Gastroesophageal sphincter (tissue), 4 donors: ENCODE data around the gene TUSC7. TPM values are rescaled to one million over a fixed set of nuclear protein-coding genes. Genes with fewer than 3 reads are reported as not detected.

ENCODE experiments used
- ATAC-seq: fragments of 150-250 bp; one replicate; pipeline ENCODE4 v1.9.1; 2016; ENCODE audit warnings: mild to moderate bottlenecking, moderate library complexity
- H3K27ac ChIP-seq, 4 donors: fragments of 200-600 bp; sonication (generic) in 3 of 4; 1 replicate in 3 of 4; 2 replicates in 1 of 4; pipeline ENCODE4 v1.5.1; 2016 to 2019
- H3K27me3 ChIP-seq: fragments of 200-600 bp; sonication (generic); one replicate; pipeline ENCODE4 v1.5.1; 2019
- H3K36me3 ChIP-seq, 2 donors: fragments of 200-600 bp; sonication (generic); one replicate each; pipeline ENCODE4 v1.5.1; 2019; ENCODE audit warnings: control low read depth in 1 of 2
- H3K4me1 ChIP-seq, 3 donors: fragments of 200-600 bp; sonication (generic); 1 replicate in 2 of 3; 2 replicates in 1 of 3; pipeline ENCODE4 v1.5.1; 2016 to 2019; ENCODE audit warnings: control low read depth in 2 of 3
- H3K4me3 ChIP-seq, 2 donors: fragments of 200-600 bp; sonication (generic); one replicate each; pipeline ENCODE4 v1.5.1; 2019; ENCODE audit warnings: mild to moderate bottlenecking in 1 of 2, moderate library complexity in 1 of 2
- H3K9me3 ChIP-seq, 3 donors: fragments of 200-600 bp; sonication (generic); one replicate each; pipeline ENCODE4 v1.5.1; 2017 to 2019; ENCODE audit warnings: control low read depth in 2 of 3
- CTCF ChIP-seq, 4 experiments: fragments of 200-600 bp in 2 of 4; fragments of 450-650 bp in 2 of 4; sonication (generic) in 1 of 4; IDR thresholded peaks; one replicate each; pipeline ENCODE4 v1.5.1; 2017 to 2019; ENCODE audit warnings: antibody characterized with exemption in 4 of 4, mild to moderate bottlenecking in 2 of 4, moderate library complexity in 2 of 4
- EP300 ChIP-seq: sonication (generic); formaldehyde crosslinking; IDR thresholded peaks from one replicate; pipeline ENCODE4 v1.6.1; 2017; ENCODE audit warnings: antibody characterized with exemption, mild to moderate bottlenecking
- POLR2A ChIP-seq, 2 donors: fragments of 450-650 bp; IDR thresholded peaks; one replicate each; pipeline ENCODE4 v1.6.1; 2017; ENCODE audit warnings: antibody characterized with exemption in 2 of 2, mild to moderate bottlenecking in 2 of 2, moderate library complexity in 1 of 2
- POLR2AphosphoS5 ChIP-seq: sonication (generic); formaldehyde crosslinking; IDR thresholded peaks from one replicate; pipeline ENCODE4 v1.6.1; 2017; ENCODE audit warnings: antibody characterized with exemption
- whole genome bisulfite sequencing, 2 donors: methylation state at CpG; one replicate each; pipeline ENCODE4 v1.1.5; 2018; ENCODE audit warnings: low coverage in 1 of 2; 5-methylcytosine and 5-hydroxymethylcytosine counted together
- total RNA-seq, 4 donors: library from RNA; depleted of rRNA; stranded (reverse); fragments of >200 nt; gene quantifications; one replicate each; pipeline ENCODE4 v1.1.0, GENCODE V29; 2016

TUSC7 gene
- total RNA-seq, 4 donors from 2014 or later: not detected

GRCh38 chr3:116702334-116702733, 7.2 kb upstream of the TUSC7 start:
- WGBS, 2 donors: 67 to 69% methylated on average over 4 of the region's 4 CpGs
- H3K4me1 ChIP-seq: no peaks in the 10 kb centered on the region
- no peak overlapping the region for H3K27ac ChIP-seq
- H3K4me3 ChIP-seq: no peak overlapping the region
- ATAC-seq: no peak
- no peaks in the 10 kb centered on the region for H3K9me3 ChIP-seq
- H3K36me3 ChIP-seq: no peaks in the 10 kb centered on the region
- no peaks in the 10 kb centered on the region for H3K27me3 ChIP-seq
- TF ChIP-seq CTCF (IDR thresholded peaks at IDR 0.05) (no peak), POLR2AphosphoS5 (no peak), EP300 (no peak), POLR2A (IDR thresholded peaks at IDR 0.05) (no peak)

GRCh38 chr3:116707531-116707930, 2.0 kb upstream of the TUSC7 start:
- no peaks in the 10 kb centered on the region for H3K36me3 ChIP-seq
- TF ChIP-seq CTCF (IDR thresholded peaks at IDR 0.05) (no peak), POLR2A (IDR thresholded peaks at IDR 0.05) (no peak), EP300 (no peak), POLR2AphosphoS5 (no peak)
- no peaks in the 10 kb centered on the region for H3K4me1 ChIP-seq
- no peak overlapping the region for H3K27ac ChIP-seq
- H3K27me3 ChIP-seq: no peaks in the 10 kb centered on the region
- H3K9me3 ChIP-seq: no peaks in the 10 kb centered on the region
- 82 to 88% methylated on average over 2 to 3 of the region's 3 CpGs for whole genome bisulfite sequencing, 2 donors
- no peak for ATAC-seq
- H3K4me3 ChIP-seq: no peak overlapping the region

GRCh38 chr3:116716490-116716889, 6.9 kb downstream of the TUSC7 start:
- Histone ChIP-seq H3K4me3 (no peak overlapping the region), H3K36me3 (no peaks in the 10 kb centered on the region), H3K27ac (no peak overlapping the region), H3K27me3 (no peaks in the 10 kb centered on the region), H3K4me1 (no peaks in the 10 kb centered on the region), H3K9me3 (no peaks in the 10 kb centered on the region)
- no peak for ATAC-seq
- no peak for TF ChIP-seq POLR2AphosphoS5
- TF ChIP-seq CTCF (IDR thresholded peaks at IDR 0.05): no peak
- no peak for TF ChIP-seq POLR2A (IDR thresholded peaks at IDR 0.05)
- TF ChIP-seq EP300: no peak
- WGBS, 2 donors: 55 to 72% methylated on average over 4 of the region's 4 CpGs

GRCh38 chr3:116717566-116717965, 8.0 kb downstream of the TUSC7 start:
- no peak for TF ChIP-seq CTCF (IDR thresholded peaks at IDR 0.05)
- no peak overlapping the region for H3K27ac ChIP-seq
- H3K36me3 ChIP-seq: no peaks in the 10 kb centered on the region
- no peak overlapping the region for H3K4me3 ChIP-seq
- no peaks in the 10 kb centered on the region for H3K27me3 ChIP-seq
- ATAC-seq: no peak
- no peaks in the 10 kb centered on the region for H3K9me3 ChIP-seq
- WGBS, 2 donors: 88 to 100% methylated on average over 1 of the region's 1 CpG
- no peaks in the 10 kb centered on the region for H3K4me1 ChIP-seq

GRCh38 chr3:116728454-116728853, 18.9 kb downstream of the TUSC7 start:
- Histone ChIP-seq H3K4me1 (no peaks in the 10 kb centered on the region), H3K36me3 (no peaks in the 10 kb centered on the region), H3K27me3 (no peaks in the 10 kb centered on the region), H3K9me3 (no peaks in the 10 kb centered on the region), H3K4me3 (no peak overlapping the region), H3K27ac (no peak overlapping the region)
- ATAC-seq: no peak
- TF ChIP-seq CTCF (IDR thresholded peaks at IDR 0.05) (no peak), POLR2A (IDR thresholded peaks at IDR 0.05) (no peak), EP300 (no peak), POLR2AphosphoS5 (no peak)
- WGBS, 2 donors: 68 to 90% methylated on average over 2 of the region's 2 CpGs
